GM19467 (cell line): ENCODE measurements around the gene TSPAN7.

Experiments
- ATAC-seq: cut with Tn5 transposase; IDR thresholded peaks from one replicate; pipeline ENCODE4 v1.9.1; 2021; ENCODE audit warnings: mild to moderate bottlenecking, moderate library complexity; ENCODE audit not compliant: unreplicated experiment

The TSPAN7 gene, protein sequence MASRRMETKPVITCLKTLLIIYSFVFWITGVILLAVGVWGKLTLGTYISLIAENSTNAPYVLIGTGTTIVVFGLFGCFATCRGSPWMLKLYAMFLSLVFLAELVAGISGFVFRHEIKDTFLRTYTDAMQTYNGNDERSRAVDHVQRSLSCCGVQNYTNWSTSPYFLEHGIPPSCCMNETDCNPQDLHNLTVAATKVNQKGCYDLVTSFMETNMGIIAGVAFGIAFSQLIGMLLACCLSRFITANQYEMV

DNA sequence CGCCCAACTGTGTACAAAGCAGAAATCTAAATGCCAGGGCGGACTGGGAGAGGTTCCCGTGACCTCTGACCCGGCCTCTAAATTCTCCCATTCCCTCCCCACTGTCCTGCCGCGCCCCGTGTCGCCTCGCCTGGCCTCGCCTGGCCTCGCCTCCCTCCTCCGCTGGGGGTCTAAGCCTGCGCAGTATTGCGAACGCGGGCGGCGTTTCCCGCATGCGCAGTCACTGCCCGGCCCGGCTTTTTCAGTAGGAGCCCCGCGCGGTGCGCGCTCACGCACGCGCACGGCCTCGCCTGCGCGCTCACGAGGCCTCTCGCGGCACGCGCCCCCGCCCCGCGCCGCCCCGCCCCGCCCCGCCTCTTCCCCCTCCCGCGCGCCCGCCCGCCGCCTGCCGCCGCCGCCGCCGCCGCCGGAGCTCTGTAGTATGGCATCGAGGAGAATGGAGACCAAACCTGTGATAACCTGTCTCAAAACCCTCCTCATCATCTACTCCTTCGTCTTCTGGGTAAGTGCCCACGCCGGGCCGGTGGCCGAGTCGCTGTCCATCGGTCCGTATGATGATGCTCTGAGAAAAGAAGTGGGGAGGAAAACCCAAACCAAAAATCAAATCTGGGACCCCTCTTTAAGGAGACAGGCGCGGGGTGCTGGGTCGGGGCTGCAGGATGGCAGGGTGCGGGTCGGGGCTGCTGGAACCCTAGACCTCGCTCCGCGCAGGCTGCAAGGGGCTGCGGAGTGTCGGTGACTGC is at the start of gene TSPAN7:
TSS of gene TSPAN7 (plus strand) at position 417 of the 743 bp plus-strand sequence. CDS start at position 422, 5 bp downstream.
- ATAC-seq = no peak

DNA sequence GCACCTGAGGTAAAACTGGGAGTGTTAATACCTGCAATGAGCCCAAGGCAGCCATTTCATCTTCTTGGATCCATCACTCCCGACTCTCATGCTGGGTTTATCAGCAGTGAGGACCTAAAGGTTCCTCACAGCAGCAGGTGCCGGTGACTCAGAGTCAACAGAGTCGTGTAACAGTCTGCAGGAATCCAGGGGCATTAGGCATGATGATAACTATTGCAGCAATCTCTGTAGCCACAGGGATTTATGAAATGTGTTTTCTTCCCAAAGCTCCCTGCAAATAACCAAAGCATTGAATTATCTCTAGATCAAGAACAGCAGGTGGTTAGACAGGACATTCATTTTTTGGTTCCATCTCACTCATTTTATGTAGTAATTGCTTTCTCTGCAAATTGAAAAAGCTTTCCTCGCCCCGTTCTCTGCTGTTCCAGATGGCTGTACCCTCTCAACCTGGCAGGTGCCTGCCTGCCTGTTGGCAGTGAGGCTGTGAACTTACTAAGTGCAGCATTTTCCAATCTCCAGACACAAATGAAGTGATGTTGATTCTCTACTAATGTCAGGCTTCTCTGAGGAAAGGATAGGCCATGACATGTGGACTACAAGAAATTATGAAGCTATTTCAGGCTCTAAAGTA is 48.1 kb upstream of the TSPAN7 start:
- no peak for ATAC-seq

DNA sequence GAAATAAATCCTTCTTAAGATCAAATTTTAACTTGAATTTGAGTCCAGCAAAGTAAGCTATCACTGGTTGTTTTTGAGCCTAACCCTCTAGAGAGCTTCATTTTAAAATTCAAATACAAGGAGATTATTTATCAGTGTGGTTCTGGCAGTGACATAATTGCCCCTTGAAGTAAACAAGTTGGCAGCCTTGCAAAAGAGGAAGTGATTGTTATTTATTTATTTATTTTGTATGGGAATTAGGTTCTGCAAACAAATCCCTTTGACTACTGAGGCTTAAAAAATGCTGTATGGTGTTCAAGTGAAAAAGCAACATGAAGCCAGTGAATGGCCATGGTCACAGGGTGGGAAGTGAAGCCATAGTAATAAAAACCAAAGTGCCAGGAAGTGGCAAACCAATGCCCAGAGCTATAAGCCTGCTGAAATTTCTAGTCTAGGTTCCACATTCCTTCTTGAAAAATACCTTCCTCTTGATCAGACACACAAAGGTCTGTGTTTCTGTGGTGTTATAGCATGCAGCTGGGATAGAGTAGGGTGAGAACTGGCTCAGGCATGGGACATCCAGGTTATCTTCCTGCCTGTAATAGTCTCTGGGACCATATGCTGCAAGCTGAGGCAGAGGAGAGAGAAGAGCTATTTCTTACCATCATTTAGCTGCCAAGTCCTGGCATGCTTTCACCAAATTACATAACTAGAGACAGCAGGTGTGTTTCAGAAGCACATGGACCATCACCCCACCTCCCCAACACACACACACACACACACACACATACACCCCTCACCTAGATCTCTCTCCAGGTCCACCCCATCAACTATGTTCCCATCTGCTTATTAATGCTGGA is 47.1 kb upstream of the TSPAN7 start:
- ATAC-seq = no peak

DNA sequence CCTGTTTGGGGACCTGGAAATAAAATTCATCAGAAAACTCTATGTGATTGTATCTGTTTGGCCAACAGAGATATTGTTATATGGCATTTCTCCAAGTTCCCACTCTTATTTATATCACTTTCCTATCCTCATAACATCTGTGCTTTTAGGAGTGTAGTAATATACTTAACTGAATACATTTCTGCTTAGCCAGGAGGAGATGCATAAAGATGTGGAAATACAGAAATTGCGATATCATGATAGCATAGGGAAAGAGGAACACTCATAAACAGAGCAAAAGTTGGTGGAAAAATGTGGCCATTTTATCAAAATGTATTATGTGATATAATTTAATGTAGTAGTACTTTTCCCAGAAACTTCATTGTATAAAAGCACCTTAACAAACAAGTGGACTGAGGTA is 46.1 kb upstream of the TSPAN7 start:
- ATAC-seq = no peak

DNA sequence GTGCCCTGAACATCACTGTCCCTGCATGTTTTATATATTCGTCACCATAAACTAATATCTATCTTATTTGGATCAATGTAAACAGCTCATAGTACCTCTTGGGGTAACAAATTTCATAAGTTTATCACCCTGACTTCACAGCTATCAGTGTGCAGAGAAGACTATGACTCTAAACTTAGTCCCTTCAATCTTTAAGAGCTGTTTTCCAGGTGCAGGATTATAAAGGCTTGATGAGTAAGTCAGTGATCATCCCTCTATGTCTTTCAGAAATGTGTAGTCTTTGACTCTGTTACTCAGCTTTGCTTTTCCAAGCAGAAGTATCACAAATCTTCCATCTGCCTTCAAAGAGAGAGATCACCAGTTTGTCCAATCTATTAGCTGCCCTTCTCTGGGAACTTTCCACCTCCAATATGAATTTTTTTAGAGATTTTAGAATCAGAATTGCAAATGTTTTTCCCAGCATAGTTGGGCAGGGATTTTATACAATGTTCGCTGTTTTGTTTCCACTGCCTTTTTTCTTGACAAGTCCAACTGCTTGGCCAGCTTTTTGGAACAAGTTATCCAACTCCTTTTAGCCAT is 45.1 kb upstream of the TSPAN7 start:
- no peak for ATAC-seq

DNA sequence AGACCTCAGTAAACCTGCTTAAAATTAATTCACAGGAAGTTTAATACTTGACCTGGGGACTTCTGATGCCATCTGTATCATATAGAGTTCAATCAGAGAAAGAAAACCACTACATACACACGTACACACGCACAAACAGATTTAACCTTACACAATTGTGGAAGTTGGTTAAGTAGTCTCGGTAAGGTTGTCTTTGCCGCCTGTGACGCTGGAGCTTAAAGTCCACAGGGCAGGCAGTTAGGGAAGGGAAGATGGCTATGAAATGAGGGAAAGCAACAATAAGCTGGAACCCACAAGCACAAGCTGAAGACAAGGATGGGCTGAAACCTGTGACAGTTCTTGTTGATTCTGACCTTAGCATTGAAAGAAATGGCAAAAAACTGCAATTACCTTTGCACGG is 41.7 kb upstream of the TSPAN7 start:
- no peak for ATAC-seq

DNA sequence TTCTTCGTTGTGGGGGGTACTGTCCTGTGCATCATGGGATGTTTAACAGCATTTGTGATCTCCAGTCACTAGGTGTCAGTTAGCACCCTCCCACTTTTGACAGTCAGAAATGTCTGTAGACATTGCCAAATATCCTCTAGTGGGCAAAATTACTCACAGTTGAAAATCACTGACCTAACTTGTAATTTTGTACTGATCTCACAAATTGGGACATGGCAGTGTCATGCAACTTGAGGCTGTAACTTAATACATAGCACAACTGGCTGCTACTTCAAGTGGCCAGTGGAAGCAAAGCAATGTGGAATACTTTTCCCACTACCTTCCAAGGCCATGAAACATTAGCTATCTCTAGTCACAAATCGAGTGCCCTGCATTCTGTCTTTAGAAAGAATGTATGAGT is 23.2 kb upstream of the TSPAN7 start:
- ATAC-seq = no peak

DNA sequence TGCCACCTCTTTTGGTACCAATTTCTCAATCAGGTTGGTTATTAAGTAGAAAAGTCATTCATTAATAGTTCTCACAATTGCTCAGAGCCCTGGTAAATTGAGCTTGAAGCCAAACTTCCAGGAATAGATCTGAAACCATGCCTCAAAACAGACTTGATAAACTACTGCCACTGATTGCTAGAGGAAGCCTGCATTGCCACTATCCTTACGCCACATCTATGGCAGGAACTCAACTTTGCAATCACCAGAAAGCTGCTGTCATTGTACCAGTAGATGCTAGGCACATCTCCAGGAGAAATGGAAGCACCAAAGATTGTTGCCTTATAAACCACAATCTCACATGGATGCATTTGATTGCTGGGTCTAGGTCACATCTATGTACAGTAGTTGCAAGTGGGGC is 21.6 kb upstream of the TSPAN7 start:
- no peak for ATAC-seq

DNA sequence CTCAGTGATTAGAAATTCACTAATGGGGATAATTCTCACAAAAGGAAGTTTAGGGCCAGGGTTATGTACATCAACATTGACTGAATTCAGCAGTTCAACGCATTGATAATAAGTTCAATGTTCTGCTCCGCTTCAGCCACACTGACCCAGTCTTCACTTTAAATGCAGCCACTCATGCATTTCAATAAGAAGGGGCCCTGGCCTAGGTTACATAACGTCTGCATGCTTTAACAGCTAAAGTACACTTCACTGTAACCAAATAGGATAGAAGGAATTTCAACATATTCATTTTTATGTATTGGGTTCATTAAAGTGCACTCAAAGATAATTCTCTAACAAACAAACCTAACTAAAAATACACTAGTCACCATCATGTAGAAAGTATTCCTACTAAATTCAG is 12.8 kb upstream of the TSPAN7 start:
- no peak for ATAC-seq

DNA sequence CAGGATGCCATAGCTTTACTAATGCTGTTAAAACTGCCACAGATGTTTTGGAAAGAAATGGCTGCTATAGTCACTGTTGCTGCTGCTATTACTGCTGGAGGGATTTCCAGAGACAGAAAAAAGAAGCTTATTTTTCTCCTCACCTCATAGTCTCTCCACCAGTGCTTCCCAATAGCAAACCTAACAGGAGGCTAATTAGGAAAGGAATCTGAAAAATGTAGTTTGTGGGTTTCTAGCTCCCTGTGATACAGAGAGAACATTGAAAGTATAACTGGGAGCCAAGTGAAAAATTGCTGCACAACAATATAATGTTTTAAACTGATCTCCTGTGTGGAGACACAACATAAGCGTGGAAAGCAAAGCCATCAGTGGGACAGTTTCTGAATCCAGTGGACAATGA is 8.6 kb upstream of the TSPAN7 start:
- ATAC-seq = no peak

DNA sequence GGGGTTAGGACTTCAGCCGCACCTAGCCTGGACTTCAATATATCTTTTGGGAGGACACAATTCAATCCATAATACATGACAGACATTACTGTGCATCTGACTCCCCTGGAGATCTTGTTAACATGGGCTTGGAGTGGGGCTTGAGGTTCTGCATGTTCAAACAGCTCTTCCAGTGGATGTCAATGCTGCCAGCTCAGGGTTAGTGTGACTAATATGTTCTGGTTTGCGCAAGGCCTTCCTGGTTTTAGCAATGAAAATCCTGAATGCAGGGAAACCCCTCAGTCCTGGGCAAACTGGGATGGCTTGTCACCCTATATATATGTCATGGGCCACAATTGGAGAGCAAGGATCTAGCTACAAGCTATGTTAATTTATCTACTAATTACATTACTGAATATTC is 2.7 kb upstream of the TSPAN7 start:
- ATAC-seq = no peak

DNA sequence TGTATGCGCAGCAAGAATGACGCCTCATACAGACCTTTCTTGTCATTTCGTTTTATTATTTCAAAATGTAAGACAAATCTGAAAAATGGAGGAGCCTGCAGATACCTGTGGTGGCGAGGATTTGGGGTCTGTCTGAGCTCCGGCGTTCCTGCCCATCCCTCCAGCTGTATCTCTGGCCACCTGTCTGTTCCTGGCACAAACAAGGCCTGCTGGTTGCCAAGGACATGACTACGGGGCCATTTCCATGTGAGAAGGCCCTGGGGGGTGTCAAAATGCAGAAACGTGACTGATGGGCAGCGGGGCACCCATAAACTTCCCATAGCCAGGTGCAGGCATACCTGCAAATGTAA is 591 bp upstream of the TSPAN7 start:
- ATAC-seq = no peak

DNA sequence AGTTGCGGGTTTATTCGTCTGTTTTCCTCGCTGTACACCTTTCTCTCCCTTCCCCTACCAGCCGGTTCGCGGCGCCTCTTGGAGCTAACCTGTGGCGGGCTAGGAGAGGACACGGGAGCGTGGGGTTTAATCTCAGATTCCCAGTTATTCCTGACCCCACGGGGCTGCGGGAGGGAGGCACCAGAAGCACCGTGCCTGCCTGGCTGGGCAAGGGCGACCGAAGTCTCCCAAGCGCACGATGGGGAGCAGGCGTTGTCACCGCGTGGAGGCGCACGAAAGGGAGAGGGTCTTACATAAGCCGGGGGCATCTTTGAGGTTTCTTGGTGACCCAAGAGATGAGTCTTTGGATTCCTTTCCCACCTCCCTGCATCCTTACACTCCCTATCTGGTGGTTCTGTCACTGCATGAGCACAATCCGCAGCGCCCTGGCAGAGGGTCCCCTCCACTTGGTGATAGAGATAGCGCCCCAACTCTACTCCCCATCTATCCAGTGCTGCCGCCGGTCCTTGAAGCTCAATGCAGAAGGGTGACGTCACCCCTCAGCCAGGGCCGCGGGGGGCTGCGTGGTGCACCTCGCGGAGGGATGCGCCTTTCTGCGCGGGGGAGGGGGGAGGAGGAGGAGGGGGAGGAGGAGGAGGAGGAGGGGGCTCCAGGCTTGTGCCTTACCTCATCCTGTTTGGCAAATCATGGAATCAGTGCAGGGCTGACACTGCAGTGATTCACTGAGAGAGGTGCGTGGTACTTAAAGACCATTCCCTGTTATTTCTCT is 793 bp downstream of the TSPAN7 start:
- ATAC-seq = no peak

DNA sequence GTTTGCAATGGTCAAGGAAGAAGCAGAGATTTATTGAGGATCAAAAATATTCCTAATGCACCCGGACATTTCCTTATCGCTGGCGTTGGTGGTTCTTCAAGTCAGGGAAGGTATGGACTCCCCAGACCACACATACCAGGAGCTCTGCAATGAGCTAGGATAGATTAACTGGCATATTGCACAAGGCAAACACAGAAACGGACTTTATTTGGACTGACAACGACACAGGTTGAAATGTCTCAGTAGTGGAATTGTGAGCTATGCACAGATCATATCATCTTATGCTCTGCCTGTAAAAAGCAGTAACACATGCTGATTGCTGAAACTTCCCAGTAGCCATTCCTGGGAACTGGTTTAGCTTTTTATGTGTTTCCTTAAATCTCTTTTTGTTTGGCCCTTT is 1.7 kb downstream of the TSPAN7 start:
- ATAC-seq = no peak

DNA sequence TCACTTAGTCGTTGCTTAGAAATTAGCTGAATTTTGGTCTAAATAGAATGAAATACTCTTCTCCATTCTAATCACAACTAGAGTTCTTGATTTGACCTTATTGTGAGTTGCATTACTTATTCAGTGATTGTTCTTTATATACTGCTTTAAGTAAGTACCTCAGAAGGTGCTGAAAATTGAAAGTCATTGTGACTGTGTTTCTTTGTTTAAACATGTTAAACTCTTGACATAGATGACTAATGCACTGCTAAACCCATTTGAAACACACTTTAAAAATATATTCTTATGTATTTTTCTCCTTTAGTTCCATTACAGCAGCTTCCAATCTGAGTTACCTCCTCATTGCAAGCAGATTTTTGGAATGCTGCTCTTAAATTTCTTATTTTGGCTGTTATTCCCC is 9.1 kb downstream of the TSPAN7 start:
- ATAC-seq = no peak

DNA sequence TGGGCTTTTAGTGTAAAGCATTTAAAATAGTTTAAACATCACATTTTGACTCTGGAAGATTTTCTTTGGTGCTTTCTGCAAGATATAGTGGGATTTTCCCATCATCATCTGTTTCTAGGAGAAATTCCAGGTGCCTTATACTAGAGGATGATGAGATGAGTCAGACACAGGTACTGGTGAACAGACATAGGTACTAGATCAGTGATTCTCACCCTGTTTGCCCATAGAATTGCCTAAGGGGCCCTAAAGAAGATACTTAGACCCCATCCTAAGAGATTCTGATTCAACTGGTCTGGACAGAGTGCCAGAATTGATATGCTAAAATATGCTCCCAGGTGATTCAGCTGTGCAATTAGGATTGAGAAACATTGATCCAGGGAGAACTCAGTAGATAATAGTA is 9.7 kb downstream of the TSPAN7 start:
- ATAC-seq = no peak

DNA sequence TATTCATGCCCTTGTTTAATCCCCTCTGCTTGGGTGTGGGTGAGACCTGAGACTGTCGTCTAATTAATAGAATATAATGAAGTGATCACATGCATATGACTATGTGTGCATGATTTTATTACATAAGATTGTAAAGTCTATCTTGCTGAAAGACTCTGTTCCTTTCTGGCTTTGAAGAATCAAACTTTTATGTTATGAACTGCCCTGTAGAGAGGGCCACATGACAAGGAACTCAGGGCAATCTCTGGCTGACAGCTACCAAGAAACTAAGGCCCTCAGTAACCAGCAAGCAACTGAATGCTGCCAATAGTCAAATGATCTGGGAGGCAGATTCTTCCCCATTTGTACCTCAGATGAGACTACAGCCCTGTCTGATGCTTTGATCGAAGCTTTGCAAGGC is 13.5 kb downstream of the TSPAN7 start:
- ATAC-seq = no peak

DNA sequence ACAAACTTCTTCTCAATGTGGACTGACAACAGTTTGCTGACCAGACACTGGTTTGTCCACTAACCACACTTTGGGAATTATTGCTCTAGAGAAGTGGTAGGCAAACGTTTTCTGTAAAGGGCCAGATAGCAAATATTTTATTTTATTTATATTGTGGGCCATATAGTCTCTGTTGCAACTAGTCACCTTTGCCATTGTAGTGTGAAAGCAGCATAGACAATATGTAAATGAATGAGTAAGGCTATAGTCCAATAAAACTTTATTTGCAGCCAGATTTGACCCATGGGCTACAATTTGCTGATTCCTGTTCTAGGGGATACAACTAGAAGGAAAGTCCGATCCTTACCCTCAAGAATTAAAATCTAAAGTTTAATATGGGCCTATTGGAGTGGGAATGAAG is 14.5 kb downstream of the TSPAN7 start:
- no peak for ATAC-seq

DNA sequence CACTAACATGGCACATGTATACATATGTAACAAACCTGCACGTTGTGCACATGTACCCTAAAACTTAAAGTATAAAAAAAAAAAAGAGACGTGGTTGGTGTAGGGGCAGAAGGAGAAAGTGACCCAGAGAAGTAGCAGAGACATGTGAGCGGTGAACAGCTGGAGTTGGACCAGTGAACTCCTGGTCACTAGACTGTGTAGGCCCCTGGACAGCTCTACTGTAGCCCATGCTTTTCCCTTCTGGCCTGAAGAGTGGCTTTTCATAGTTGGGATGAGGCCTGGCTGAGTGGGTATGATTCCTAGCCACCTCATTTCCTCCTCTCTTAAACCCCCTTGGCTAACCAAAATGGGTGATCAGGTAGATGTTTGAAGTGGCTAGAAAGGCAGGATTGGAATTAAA is 16.4 kb downstream of the TSPAN7 start:
- no peak for ATAC-seq

DNA sequence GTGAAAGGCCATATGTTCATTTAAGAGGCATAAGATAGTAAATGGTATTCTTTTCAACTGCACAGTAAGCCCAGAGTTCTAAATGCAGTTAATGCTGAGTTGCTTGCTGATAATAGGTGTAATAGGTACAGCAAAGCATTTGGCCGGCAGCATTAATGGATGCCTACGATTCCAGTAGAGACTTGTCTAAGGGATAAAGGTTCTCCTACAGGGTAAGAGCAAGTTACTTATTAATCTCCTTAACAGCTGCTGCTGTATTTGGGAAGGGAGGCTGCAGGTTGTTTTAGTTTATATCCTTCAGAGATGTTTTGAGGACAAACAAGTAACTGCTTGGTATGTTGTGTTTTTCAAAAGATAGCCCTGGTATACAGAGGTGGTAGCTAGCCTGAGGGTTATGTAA is 16.8 kb downstream of the TSPAN7 start:
- ATAC-seq = no peak
